Effector memory CD4-positive, alpha-beta T cell (primary cell): Measurements from ENCODE around the gene SH2B2.

Experiments used
- DNase-seq, 3 donors: peaks; one replicate each; pipeline ENCODE4 v3.0.0-alpha.2; 2020
- H3K27ac ChIP-seq: 2 replicates; pipeline ENCODE4 v1.7.0; 2013; ENCODE audit warnings: mild to moderate bottlenecking, low read length, moderate library complexity; ENCODE audit not compliant: insufficient read depth, poor library complexity, severe bottlenecking
- H3K27me3 ChIP-seq: replicated peaks from 2 replicates; pipeline ENCODE4 v1.7.0; 2013; ENCODE audit warnings: mild to moderate bottlenecking, low read length; ENCODE audit not compliant: insufficient read depth, control insufficient read depth, poor library complexity, severe bottlenecking
- H3K36me3 ChIP-seq: 2 replicates; pipeline ENCODE4 v1.7.0; 2013; ENCODE audit warnings: mild to moderate bottlenecking, low read length, moderate library complexity; ENCODE audit not compliant: control insufficient read depth, insufficient read depth
- H3K4me1 ChIP-seq: 2 replicates; pipeline ENCODE4 v1.7.0; 2013; ENCODE audit warnings: low read length, mild to moderate bottlenecking; ENCODE audit not compliant: control insufficient read depth, insufficient read depth, poor library complexity, severe bottlenecking
- H3K4me3 ChIP-seq: 2 replicates; pipeline ENCODE4 v1.7.0; 2013; ENCODE audit warnings: low read length, low read depth, mild to moderate bottlenecking; ENCODE audit not compliant: insufficient read depth, poor library complexity, severe bottlenecking
- H3K9me3 ChIP-seq: 2 replicates; pipeline ENCODE4 v1.7.0; 2013; ENCODE audit warnings: mild to moderate bottlenecking, low read length, moderate library complexity; ENCODE audit not compliant: control insufficient read depth

SH2B2 gene

DNA sequence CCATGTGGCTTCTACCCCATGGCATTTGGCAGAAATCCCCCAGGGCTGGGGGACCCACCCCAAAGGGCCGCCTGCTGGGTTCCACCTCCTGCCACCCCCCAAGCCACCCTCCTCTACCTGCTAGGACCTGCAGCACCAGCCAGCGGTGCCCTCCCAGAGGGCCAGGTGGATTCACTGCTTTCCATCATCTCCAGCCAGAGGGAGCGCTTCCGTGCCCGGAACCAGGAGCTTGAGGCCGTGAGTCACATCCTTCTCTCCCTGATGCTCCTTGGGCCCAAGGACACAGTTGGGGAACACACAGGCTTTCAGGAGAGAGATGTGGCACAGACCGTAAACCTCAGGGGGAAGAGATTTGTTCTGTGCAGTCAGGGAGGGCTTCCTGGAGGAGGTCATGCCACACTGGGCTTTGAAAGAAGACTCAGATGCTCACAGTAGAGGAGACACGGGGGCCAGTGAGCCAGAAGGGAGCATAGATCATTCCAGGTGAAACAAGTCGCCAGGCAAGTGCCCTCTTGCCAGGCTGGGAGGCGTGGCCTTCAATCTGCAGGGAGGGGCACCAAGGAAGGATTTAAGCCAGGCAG lies 11.5 kb upstream of the SH2B2 start:
- Histone ChIP-seq H3K4me3 (no peak overlapping the region), H3K9me3 (no peaks in the 10 kb centered on the region), H3K27ac (no peak overlapping the region), H3K36me3 (no peaks in the 10 kb centered on the region), H3K27me3 (no peaks in the 10 kb centered on the region), H3K4me1 (peaks cover 5% of the 10 kb centered on the region)
- DNase-seq: no peak

DNA sequence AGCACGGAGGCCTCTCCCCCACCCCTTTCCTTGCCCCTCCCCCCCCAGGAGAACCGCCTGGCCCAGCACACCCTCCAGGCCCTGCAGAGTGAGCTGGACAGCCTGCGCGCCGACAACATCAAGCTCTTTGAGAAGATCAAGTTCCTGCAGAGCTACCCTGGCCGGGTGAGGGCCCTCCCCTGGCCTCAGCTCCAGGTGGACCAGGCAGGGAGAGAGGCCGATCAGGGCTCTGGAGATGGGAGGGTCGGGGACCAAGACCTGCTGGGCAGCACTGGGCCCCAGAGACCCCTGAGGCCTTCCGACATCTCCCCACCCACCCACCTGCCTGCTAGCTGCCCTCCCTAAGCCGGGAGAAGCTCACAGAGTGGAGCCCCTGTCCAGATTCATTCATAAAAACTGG lies 8.8 kb upstream of the SH2B2 start:
- H3K27ac ChIP-seq: no peak overlapping the region
- H3K27me3 ChIP-seq: no peaks in the 10 kb centered on the region
- H3K36me3 ChIP-seq: no peaks in the 10 kb centered on the region
- no peak for DNase-seq
- no peaks in the 10 kb centered on the region for H3K9me3 ChIP-seq
- no peak overlapping the region for H3K4me3 ChIP-seq
- peaks cover 5% of the 10 kb centered on the region for H3K4me1 ChIP-seq

DNA sequence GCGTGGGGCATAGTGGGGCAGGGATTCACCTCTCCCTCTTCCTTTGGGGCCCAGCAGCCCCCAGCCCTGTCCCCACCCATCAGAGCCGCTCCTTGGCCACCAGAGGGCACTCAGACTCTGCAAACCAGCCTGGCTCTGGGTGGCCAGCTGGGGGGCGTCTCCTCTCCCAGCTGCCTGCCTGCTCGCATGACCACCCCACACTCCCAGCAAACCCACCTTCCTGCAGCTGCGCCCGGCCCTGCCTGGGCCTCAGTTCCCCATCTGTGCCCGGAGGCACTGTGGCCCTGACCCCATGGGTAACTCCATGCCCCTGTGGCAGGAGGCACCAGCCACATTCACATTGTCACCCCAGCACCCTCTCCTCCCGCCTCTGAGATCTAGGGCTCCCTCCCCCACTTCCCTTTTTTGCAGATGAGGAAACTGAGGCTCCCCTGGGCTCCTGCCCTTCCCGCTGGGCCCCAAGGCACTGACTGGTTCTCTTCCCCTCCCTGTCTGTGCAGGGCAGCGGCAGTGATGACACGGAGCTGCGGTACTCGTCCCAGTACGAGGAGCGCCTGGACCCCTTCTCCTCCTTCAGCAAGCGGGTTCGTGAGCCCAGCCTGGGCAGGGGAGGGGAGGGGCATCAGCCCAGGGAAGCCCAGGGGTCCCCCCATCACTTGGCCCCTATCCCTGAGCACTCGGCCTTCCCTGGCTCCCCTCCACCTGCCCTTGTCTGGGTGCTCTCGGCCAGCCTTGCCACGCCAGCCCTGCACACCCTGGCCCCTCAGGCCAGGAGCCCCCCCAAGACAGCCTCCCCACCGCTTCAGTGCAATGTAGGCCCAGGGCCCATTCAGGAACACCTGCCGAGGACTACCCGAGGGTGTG lies 6.9 kb upstream of the SH2B2 start:
- peak; percentile 33 to 42 (median 41) for DNase-seq

DNA sequence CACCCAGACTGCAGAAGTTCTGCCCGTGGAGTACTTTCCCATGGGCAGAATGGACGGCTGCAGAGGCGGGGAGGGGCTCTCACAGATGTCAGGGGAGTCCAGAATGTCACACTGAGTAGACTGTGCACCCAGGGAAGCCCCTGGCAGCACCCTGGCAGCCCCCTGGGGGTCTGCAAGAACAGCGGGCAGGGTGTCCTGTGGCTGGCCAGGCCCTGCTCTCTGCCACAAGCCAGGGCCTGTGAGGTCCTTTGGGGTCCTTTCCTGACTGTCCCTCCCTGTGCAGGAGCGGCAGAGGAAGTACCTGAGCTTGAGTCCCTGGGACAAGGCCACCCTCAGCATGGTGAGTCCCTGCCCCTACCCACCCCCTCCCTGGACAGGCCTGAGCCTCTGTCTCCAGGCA lies 6.1 kb upstream of the SH2B2 start:
- H3K9me3 ChIP-seq: no peaks in the 10 kb centered on the region
- no peaks in the 10 kb centered on the region for H3K27me3 ChIP-seq
- H3K4me1 ChIP-seq: peaks cover 17% of the 10 kb centered on the region
- no peak overlapping the region for H3K4me3 ChIP-seq
- no peaks in the 10 kb centered on the region for H3K36me3 ChIP-seq
- no peak for DNase-seq
- H3K27ac ChIP-seq: no peak overlapping the region

More for the DNA sequence above, 6.9 kb upstream of the SH2B2 start:
- H3K9me3 ChIP-seq: no peaks in the 10 kb centered on the region
- no peak overlapping the region for H3K27ac ChIP-seq
- H3K36me3 ChIP-seq: no peaks in the 10 kb centered on the region
- no peaks in the 10 kb centered on the region for H3K27me3 ChIP-seq
- peaks cover 9% of the 10 kb centered on the region for H3K4me1 ChIP-seq
- H3K4me3 ChIP-seq: no peak overlapping the region

DNA sequence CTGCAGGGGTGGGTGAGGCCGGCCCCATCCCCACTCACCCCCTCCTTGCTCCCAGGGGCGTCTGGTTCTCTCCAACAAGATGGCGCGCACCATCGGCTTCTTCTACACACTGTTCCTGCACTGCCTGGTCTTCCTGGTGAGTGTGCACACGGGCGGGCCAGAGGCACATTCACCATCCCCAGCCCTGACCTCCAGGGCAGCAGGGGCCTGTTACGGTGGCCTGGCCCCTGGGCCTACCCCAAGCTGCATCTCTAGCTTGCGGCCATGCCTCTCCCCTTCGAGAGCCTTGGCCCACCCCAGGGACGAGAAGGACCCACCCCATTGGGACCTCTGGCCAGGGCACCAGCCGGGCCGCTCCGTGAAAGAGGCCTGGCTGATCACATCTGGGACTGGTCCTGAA lies 4.9 kb upstream of the SH2B2 start:
- DNase-seq: no peak
- Histone ChIP-seq H3K4me3 (no peak overlapping the region), H3K9me3 (no peaks in the 10 kb centered on the region), H3K27me3 (no peaks in the 10 kb centered on the region), H3K27ac (no peak overlapping the region), H3K4me1 (peaks cover 23% of the 10 kb centered on the region), H3K36me3 (no peaks in the 10 kb centered on the region)

DNA sequence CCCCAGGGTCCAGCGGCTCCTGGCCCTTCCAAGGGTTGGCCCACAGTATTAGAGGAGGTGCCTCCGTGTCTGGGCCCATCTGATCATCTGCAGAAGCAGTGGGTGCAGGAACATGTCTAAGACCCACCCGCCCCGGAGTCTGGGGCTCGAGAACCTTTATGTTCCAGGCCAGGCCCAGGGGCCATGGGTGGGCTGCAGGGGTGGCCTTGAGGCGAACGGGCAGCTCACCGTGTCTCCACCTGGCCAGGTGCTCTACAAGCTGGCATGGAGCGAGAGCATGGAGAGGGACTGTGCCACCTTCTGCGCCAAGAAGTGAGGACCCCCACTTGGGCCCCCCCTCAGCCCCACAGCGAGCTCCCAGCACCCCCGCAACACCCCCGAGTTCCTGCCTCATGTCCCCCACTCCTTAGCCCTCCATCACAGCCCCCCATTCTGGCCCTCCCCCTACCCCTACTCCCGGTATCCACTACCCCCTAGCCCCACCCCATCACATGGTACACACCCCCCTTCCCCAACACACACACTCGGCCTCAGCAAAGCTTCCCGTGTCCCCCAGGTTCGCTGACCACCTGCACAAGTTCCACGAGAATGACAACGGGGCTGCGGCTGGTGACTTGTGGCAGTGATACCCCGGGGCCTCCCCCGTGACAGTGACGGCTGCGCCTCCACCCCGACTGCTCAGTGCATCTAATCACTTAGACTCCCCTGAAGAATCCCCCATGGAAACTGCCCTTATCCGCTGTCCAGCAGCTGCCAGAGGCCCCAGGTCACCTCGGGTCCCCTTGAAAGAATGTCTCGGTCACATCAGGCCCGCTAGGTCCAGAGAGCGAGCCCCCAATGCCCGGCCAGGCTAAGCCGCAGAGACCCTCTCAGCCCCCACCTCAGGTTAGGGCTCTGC lies 4.0 kb upstream of the SH2B2 start:
- Histone ChIP-seq H3K4me3 (no peak overlapping the region), H3K4me1 (peaks cover 25% of the 10 kb centered on the region)
- no peak for DNase-seq

DNA sequence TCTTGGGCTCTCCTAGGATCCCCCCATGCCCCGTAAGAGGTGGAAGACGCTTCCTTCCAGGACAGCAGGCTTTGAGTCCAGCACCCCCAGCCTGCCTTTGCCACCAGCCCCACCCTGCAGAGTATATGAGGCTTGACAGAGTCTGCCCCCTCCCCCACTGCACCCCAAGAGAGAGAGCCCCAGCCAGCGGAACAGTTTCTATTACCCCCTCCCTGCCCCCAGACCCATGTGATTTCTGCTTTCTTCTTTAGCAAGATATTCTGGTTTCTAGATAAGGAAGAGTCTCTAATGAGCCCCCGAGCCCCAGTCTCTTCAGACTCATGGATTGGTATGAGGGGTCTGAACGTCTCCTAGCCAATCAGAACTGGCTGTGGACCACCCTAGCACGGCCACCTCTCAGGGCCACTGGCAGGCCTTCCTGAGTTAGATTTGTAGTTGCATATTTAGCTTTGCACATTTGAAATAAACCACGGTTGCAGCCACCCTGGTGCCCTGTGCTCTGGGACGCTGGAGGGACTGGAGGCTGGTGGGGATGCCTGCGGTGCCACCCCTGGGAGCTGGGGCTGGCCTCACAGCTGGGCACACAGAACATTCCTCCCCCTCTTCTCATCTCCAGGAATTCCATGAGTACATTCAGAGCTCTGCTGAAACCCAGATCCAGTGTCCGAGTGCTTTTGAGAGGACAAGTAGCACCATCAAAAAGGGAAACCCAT lies 3.0 kb upstream of the SH2B2 start:
- Histone ChIP-seq H3K4me3 (no peak overlapping the region), H3K4me1 (peaks cover 30% of the 10 kb centered on the region), H3K9me3 (no peaks in the 10 kb centered on the region), H3K27me3 (no peaks in the 10 kb centered on the region), H3K36me3 (no peaks in the 10 kb centered on the region), H3K27ac (no peak overlapping the region)
- no peak for DNase-seq

More for the DNA sequence above, 4.0 kb upstream of the SH2B2 start:
- H3K36me3 ChIP-seq: no peaks in the 10 kb centered on the region
- no peaks in the 10 kb centered on the region for H3K9me3 ChIP-seq
- H3K27me3 ChIP-seq: no peaks in the 10 kb centered on the region
- H3K27ac ChIP-seq: no peak overlapping the region

DNA sequence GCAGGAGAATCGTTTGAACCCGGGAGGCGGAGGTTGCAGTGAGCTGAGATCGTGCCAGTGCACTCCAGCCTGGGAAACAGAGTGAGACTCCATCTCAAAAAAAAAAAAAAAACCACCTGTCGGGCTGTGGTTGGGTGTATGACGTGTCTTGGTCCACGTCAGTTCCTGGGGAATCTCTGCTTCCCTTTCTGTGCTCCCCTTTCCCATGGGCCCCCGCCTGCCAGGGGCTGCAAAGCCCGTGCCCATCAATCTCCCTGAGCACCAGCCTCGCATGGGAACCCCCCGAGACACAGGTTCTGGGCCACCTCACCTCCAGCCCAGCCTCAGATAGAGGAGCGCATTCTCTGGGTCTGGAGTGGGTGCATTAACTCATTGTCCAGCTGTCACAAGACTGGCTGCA lies 2.3 kb upstream of the SH2B2 start:
- H3K4me1 ChIP-seq: peaks cover 28% of the 10 kb centered on the region
- no peaks in the 10 kb centered on the region for H3K36me3 ChIP-seq
- no peak overlapping the region for H3K27ac ChIP-seq
- peak; percentile 31 to 43 (median 42) for DNase-seq
- no peaks in the 10 kb centered on the region for H3K27me3 ChIP-seq
- no peak overlapping the region for H3K4me3 ChIP-seq
- H3K9me3 ChIP-seq: no peaks in the 10 kb centered on the region

DNA sequence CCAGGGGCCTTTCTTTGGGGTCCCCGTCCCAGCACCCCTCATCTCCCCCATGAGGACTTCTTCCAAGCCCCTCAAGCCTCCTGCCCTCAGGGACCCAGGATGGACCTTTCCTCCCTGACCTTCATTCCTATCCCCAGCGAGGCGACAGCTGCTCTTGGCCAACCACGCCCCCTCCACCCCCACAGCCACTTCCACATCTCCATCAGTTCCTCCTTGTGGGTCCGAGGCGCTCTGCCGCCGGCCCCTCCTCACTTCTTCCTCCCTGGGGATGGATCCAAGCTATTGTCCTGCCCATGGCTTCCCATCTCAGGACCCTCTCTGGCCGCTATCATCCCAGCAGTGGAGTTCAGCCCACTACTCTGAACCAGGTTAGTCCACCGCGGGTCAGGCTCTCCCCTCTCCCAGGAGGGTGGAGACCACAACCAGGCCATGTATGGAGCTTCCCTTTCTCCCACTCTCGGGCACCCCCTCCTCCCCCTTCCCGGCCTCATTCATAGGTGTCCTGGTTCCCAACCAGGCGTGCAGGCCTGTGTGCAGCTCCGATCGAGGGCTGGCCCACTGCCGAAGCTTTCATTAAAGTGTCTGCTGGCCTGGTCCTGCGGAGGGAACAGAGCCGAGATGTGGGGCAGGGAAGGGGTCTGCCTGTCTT lies 1.7 kb upstream of the SH2B2 start:
- Histone ChIP-seq H3K4me1 (peaks cover 25% of the 10 kb centered on the region), H3K27ac (no peak overlapping the region), H3K36me3 (no peaks in the 10 kb centered on the region), H3K9me3 (no peaks in the 10 kb centered on the region), H3K27me3 (no peaks in the 10 kb centered on the region), H3K4me3 (no peak overlapping the region)
- DNase-seq: no peak
